Glutamatergic neuron (in vitro differentiated cells): ENCODE measurements around the gene SNX3. TPM values are rescaled to one million over a fixed set of nuclear protein-coding genes. Genes with fewer than 3 reads are reported as not detected.

Experiments used
- DNase-seq: peaks from one replicate; pipeline ENCODE4 v3.0.0; 2022
- H3K27ac Mint-ChIP-seq: one replicate; pipeline ENCODE4 v1.8.0; 2020; ENCODE audit warnings: mild to moderate bottlenecking, mixed read lengths, inconsistent platforms; ENCODE audit not compliant: unreplicated experiment
- H3K27me3 Mint-ChIP-seq: one replicate; pipeline ENCODE4 v1.8.0; 2020; ENCODE audit warnings: mild to moderate bottlenecking, moderate library complexity, mixed read lengths, inconsistent platforms; ENCODE audit not compliant: unreplicated experiment
- H3K36me3 Mint-ChIP-seq: one replicate; pipeline ENCODE4 v1.8.0; 2020; ENCODE audit warnings: mild to moderate bottlenecking, mixed read lengths, inconsistent platforms; ENCODE audit not compliant: unreplicated experiment
- H3K4me1 Mint-ChIP-seq: one replicate; pipeline ENCODE4 v1.8.0; 2020; ENCODE audit warnings: mild to moderate bottlenecking, low read depth, mixed read lengths, inconsistent platforms; ENCODE audit not compliant: unreplicated experiment
- H3K4me3 Mint-ChIP-seq: one replicate; pipeline ENCODE4 v1.8.0; 2020; ENCODE audit warnings: mild to moderate bottlenecking, mixed read lengths, inconsistent platforms; ENCODE audit not compliant: unreplicated experiment
- H3K9me3 Mint-ChIP-seq: one replicate; pipeline ENCODE4 v1.8.0; 2020; ENCODE audit warnings: mild to moderate bottlenecking, moderate library complexity, mixed read lengths, inconsistent platforms; ENCODE audit not compliant: unreplicated experiment
- CTCF ChIP-seq: fragments of 200-600 bp; sonication (generic); IDR thresholded peaks from one replicate; pipeline ENCODE4 v1.5.0; 2021; ENCODE audit not compliant: partially characterized antibody, unreplicated experiment
- total RNA-seq: library from RNA; stranded (reverse); fragmentation: NEBNext Ultra II Directional; extraction: Animal tissue kit (Norgen Biotek cat#: 25700); gene quantifications from one replicate; pipeline ENCODE4 v1.2.1, GENCODE V29; 2021; ENCODE audit not compliant: unreplicated experiment

Gene SNX3
- total RNA-seq, 1 donor from 2014 or later: 66.2 TPM

- Mint-ChIP-seq H3K9me3 (peaks cover 3% of the 10 kb centered on the region), H3K27ac (no peak overlapping the region), H3K27me3 (peaks cover 39% of the 10 kb centered on the region), H3K4me1 (peaks cover 10% of the 10 kb centered on the region), H3K4me3 (no peak overlapping the region), H3K36me3 (no peaks in the 10 kb centered on the region)
- no peak for TF ChIP-seq CTCF
- no peak for DNase-seq
These were observed 90.2 kb downstream of the SNX3 start for GRCh38 chr6:108170332-108171290.

- peaks cover 14% of the 10 kb centered on the region for H3K4me1 Mint-ChIP-seq
- peaks cover 3% of the 10 kb centered on the region for H3K9me3 Mint-ChIP-seq
- no peaks in the 10 kb centered on the region for H3K36me3 Mint-ChIP-seq
- H3K27ac Mint-ChIP-seq: no peak overlapping the region
- no peak overlapping the region for H3K4me3 Mint-ChIP-seq
- TF ChIP-seq CTCF: no peak
- no peak for DNase-seq
- peaks cover 38% of the 10 kb centered on the region for H3K27me3 Mint-ChIP-seq
These were observed 91.1 kb downstream of the SNX3 start for GRCh38 chr6:108169464-108170331.

- peaks cover 5% of the 10 kb centered on the region for H3K9me3 Mint-ChIP-seq
- peaks cover 47% of the 10 kb centered on the region for H3K27me3 Mint-ChIP-seq
- H3K27ac Mint-ChIP-seq: no peak overlapping the region
- H3K4me3 Mint-ChIP-seq: no peak overlapping the region
- peak; percentile 73 for DNase-seq
- no peak for TF ChIP-seq CTCF
- H3K36me3 Mint-ChIP-seq: no peaks in the 10 kb centered on the region
- peaks cover 19% of the 10 kb centered on the region for H3K4me1 Mint-ChIP-seq
These were observed 92.1 kb downstream of the SNX3 start for GRCh38 chr6:108168501-108169463.

- H3K4me3 Mint-ChIP-seq: peak overlapping the region; percentile 30
- TF ChIP-seq CTCF: no peak
- peaks cover 8% of the 10 kb centered on the region for H3K9me3 Mint-ChIP-seq
- DNase-seq: no peak
- peaks cover 51% of the 10 kb centered on the region for H3K27me3 Mint-ChIP-seq
- peaks cover 21% of the 10 kb centered on the region for H3K4me1 Mint-ChIP-seq
- H3K27ac Mint-ChIP-seq: no peak overlapping the region
- no peaks in the 10 kb centered on the region for H3K36me3 Mint-ChIP-seq
These were observed 92.8 kb downstream of the SNX3 start for GRCh38 chr6:108168090-108168463.
